ENCODE data around the gene RNF113B.

RNF113B gene

GRCh38 chr13:98176777-98177608, at the start of gene RNF113B:
Gene RNF113B, minus strand, starts transcription at chr13:98177269. Its CDS starts 33 bp downstream, at chr13:98177236.
- no peak for DNase-seq

- DNase-seq, result no peak
Measured at GRCh38 chr13:98226496-98226895, 49.4 kb upstream of the RNF113B start.

GRCh38 chr13:98225036-98225940, 48.2 kb upstream of the RNF113B start:
- no peak for DNase-seq

- DNase-seq, result no peak
Measured at GRCh38 chr13:98224557-98224956, 47.5 kb upstream of the RNF113B start.

GRCh38 chr13:98223741-98224140, 46.7 kb upstream of the RNF113B start:
- no peak for DNase-seq

GRCh38 chr13:98222816-98223215, 45.7 kb upstream of the RNF113B start:
- DNase-seq, result no peak

GRCh38 chr13:98222081-98222554, 45.0 kb upstream of the RNF113B start:
- no peak for DNase-seq

- no peak for DNase-seq
Measured at GRCh38 chr13:98221234-98221633, 44.2 kb upstream of the RNF113B start.

- no peak for DNase-seq
Measured at GRCh38 chr13:98220271-98220791, 43.3 kb upstream of the RNF113B start.

GRCh38 chr13:98219685-98220084, 42.6 kb upstream of the RNF113B start:
- DNase-seq, result no peak

GRCh38 chr13:98217597-98217996, 40.5 kb upstream of the RNF113B start:
- DNase-seq, result no peak

GRCh38 chr13:98216711-98217285, 39.7 kb upstream of the RNF113B start:
- DNase-seq, result no peak

- no peak for DNase-seq
Measured at GRCh38 chr13:98216135-98216565, 39.1 kb upstream of the RNF113B start.

- DNase-seq, result no peak
Measured at GRCh38 chr13:98215508-98215907, 38.4 kb upstream of the RNF113B start.

- DNase-seq, result no peak
Measured at GRCh38 chr13:98214707-98215106, 37.6 kb upstream of the RNF113B start.

- no peak for DNase-seq
Measured at GRCh38 chr13:98214008-98214643, 37.1 kb upstream of the RNF113B start.

- DNase-seq, result no peak
Measured at GRCh38 chr13:98213354-98213753, 36.3 kb upstream of the RNF113B start.

GRCh38 chr13:98212763-98213162, 35.7 kb upstream of the RNF113B start:
- DNase-seq, result no peak

- no peak for DNase-seq
Measured at GRCh38 chr13:98208606-98209005, 31.5 kb upstream of the RNF113B start.

- no peak for DNase-seq
Measured at GRCh38 chr13:98207416-98207815, 30.3 kb upstream of the RNF113B start.

- DNase-seq, result no peak
Measured at GRCh38 chr13:98206946-98207345, 29.9 kb upstream of the RNF113B start.

GRCh38 chr13:98204546-98204945, 27.5 kb upstream of the RNF113B start:
- DNase-seq, result no peak

Data from stimulated activated CD4-positive, alpha-beta T cell treated with anti-CD3 and anti-CD28 coated beads, Interleukin-4, amount 100 ng/mL, for 4 hours (primary cell).